Testis (tissue), 2 donors: ENCODE data around the gene SYDE1.

Experiments
- POLR2A ChIP-seq: fragments of 450-650 bp; IDR thresholded peaks from one replicate; pipeline ENCODE4 v1.6.1; 2017; ENCODE audit warnings: antibody characterized with exemption, mild to moderate bottlenecking, moderate library complexity
- TF ChIP-seq, protein P1 (sequence below), 3 experiments: fragments of 450-650 bp in 2 of 3; fragments of 200-600 bp in 1 of 3; sonication (generic) in 1 of 3; IDR thresholded peaks; one replicate each; pipeline ENCODE4 v1.5.1; 2016 to 2019; ENCODE audit warnings: antibody characterized with exemption in 3 of 3, mild to moderate bottlenecking in 2 of 3, moderate library complexity in 1 of 3

DNA sequence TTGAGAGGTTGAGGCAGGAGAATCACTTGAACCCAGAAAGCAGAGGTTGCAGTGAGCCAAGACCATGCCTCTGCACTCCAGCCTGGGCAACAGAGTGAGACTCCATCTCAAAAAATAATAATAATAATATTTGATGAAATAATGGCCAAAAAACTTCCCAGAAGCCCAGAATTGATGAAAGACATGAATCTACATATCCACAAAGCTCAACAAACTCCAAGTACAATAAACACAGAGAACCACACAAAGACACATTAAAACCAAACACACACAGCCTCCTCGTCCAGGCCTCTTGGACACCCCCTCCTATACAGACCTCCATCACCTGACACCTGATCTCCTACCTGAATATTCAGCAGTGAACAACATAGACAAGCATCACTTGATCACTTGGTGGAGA lies 3.2 kb upstream of the SYDE1 start:
- TF ChIP-seq, protein P1, sequence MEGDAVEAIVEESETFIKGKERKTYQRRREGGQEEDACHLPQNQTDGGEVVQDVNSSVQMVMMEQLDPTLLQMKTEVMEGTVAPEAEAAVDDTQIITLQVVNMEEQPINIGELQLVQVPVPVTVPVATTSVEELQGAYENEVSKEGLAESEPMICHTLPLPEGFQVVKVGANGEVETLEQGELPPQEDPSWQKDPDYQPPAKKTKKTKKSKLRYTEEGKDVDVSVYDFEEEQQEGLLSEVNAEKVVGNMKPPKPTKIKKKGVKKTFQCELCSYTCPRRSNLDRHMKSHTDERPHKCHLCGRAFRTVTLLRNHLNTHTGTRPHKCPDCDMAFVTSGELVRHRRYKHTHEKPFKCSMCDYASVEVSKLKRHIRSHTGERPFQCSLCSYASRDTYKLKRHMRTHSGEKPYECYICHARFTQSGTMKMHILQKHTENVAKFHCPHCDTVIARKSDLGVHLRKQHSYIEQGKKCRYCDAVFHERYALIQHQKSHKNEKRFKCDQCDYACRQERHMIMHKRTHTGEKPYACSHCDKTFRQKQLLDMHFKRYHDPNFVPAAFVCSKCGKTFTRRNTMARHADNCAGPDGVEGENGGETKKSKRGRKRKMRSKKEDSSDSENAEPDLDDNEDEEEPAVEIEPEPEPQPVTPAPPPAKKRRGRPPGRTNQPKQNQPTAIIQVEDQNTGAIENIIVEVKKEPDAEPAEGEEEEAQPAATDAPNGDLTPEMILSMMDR (IDR thresholded peaks at IDR 0.05), result no peak
- no peak for TF ChIP-seq POLR2A
